GM21529 (cell line): ENCODE measurements around the gene ADCK2.
"Not testable (repeated sequence)": the region's sequence is repeated elsewhere in the genome, so short reads cannot be mapped to it uniquely, and the experiment has no call there.

Source experiments
- ATAC-seq: cut with Tn5 transposase; IDR thresholded peaks from one replicate; pipeline ENCODE4 v1.9.1; 2021; ENCODE audit not compliant: unreplicated experiment

The ADCK2 gene

GRCh38 chr7:140673774-140674155, 1.0 kb downstream of the ADCK2 start:
- ATAC-seq = no peak

- peak; percentile 29 for ATAC-seq
Observed at GRCh38 chr7:140674356-140674800, 1.6 kb downstream of the ADCK2 start.

GRCh38 chr7:140674899-140675701, 2.4 kb downstream of the ADCK2 start:
- no peak for ATAC-seq

DNA sequence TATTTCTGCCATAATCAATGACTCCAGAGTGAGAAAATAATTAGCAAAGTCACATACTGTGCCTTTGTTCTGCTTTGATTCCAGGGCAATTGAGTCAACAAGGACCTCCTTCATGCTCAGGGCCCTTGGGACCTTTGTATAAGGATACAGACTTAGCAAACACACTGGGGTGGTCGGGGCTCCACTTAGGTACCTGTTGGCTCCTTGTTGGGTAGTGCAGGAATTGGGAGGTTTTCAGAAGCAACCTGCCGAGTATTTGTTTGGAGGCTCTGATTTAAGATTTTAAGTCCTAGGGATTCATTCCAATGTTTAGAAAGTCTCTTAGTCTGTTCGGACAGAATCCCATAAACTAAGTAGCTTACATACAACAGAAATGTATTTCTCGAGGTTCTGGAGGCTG, 3.0 kb downstream of the ADCK2 start:
- no peak for ATAC-seq

GRCh38 chr7:140676306-140676705, 3.6 kb downstream of the ADCK2 start:
- ATAC-seq = peak; percentile 49

- not testable (repeated sequence) for ATAC-seq
Observed at GRCh38 chr7:140676956-140677355, 4.2 kb downstream of the ADCK2 start.

DNA sequence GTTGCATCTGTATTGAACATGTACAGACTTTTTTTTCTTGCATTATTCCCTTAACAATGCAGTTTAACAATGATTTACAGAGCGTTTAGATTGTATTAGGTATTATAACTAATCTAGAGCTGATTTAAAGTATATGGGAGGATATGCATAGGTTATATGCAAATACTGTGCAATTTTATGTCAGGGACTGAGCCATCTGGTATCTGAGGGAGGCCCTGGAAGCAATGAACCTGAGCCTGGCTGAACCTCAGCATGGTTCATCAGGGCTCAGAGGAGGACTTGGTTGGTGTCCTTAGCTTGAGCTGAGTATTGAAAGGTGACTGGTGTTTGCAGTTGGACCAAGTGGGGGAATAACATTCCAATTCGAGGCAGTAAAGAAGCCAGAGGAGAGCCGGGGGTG, 4.8 kb downstream of the ADCK2 start:
- no peak for ATAC-seq

- no peak for ATAC-seq
Observed at GRCh38 chr7:140678081-140678815, 5.5 kb downstream of the ADCK2 start.

GRCh38 chr7:140678816-140679130, 6.0 kb downstream of the ADCK2 start:
- no peak for ATAC-seq

DNA sequence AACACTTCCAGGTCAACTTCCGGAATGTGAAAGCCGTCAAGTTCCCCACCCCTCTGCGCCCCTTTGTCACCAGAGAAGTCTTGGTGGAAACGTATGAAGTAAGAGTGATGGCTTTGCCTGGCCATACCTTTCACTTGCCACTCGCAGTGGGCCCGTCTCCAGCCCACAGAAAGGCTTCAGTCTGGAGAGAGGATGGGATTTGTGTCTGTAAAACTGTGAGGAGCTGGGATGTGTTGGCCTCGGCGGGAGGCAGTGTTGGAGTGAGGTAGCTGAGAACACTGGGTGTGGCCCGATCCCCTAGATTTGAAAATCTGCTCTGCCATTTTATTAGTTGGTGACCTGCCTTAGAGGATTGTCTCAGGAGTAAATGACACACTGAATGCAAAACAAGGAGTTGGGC, 6.4 kb downstream of the ADCK2 start:
- no peak for ATAC-seq

DNA sequence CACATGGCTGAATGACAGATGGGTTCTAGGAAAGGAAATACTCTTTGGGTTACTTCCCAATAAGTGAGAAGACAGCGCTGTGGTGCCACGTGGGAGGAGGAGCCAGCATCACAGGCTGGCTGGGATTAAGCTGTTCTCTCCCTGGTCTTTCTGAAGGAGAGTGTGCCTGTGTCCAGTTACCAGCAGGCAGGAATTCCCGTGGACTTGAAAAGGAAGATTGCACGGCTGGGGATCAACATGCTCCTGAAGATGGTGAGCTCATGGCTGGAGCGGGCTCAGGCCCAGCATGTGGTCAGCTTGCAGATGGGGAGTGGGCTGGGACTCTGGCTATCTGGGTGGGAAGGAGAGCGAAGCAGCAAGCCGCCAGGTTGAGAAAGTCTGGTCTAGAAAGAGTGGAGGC, 8.1 kb downstream of the ADCK2 start:
- ATAC-seq = no peak

DNA sequence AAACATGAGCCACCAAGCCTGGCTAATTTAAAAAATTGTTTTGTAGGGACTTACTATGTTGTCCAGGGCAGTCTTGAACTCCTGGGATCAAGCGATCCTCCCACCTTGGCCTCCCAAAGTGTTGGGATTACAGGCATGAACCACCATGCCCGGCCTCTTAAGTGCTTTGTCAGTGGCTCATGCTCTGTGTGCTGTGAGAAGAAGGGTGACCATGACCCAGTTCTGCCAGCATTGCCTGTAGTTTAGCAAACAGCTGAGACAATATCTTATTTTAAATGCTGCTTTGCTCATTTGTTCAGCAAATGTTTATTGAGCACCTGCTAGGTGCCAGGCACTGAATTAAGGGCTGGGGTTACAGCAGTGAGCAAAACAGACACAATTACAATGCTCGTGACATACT, 9.0 kb downstream of the ADCK2 start:
- ATAC-seq = no peak

DNA sequence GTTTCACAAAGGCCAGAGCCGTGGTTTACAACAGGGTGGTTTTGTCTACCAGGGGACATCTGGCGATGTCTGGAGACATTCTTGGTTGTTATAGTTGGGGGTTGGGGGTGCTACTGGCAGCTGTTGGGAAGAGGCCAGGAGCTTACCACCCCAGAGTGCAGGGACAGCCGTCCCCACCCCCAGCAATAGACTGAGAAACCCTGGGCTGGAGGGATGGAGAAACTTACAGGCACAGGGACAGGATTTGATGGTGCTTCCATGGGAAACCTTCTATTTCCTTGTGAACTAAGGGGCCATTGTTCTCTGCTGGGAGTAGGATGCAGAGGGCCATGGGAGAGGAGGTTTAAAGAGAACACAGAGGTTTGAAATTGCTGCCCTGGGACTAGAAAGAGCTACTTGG, 10.9 kb downstream of the ADCK2 start:
- ATAC-seq = no peak

- ATAC-seq = no peak
Observed at GRCh38 chr7:140684066-140684950, 11.6 kb downstream of the ADCK2 start.

GRCh38 chr7:140685407-140686087, 12.8 kb downstream of the ADCK2 start:
- ATAC-seq = no peak

DNA sequence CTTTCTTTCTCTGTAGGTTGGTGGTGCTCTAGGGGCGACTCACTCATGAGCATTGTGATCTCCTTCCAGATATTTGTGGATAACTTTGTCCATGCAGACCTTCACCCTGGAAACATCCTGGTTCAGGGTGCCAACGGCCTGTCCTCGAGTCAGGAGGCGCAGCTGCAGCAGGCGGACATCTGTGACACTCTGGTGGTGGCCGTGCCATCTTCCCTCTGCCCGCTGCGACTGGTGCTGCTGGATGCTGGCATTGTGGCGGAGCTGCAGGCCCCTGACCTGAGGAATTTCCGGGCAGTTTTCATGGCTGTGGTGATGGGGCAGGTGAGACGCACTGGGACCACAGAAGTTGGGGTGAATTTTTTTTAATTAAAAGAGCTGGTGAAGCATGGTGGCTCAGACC, 14.2 kb downstream of the ADCK2 start:
- ATAC-seq = no peak

DNA sequence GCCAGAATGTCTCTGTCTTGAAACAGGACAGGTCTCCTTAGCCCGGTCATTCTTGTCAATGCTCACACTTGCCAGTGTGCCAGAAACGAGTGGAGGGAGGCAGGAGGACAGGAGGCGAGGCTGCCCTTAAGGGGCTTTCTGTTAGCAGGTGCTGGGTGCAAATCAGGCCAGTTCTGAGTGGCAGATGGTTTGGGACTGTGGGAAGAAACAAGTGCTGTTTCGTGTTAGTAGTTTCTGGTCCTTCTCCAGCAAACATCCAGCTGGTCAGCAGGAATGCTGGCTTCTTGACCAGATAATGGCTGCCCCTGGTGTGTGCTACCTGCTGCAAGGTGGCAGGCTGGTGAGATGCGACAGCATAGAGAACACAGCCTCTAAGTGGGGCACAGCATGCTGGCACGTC, 15.6 kb downstream of the ADCK2 start:
- no peak for ATAC-seq

DNA sequence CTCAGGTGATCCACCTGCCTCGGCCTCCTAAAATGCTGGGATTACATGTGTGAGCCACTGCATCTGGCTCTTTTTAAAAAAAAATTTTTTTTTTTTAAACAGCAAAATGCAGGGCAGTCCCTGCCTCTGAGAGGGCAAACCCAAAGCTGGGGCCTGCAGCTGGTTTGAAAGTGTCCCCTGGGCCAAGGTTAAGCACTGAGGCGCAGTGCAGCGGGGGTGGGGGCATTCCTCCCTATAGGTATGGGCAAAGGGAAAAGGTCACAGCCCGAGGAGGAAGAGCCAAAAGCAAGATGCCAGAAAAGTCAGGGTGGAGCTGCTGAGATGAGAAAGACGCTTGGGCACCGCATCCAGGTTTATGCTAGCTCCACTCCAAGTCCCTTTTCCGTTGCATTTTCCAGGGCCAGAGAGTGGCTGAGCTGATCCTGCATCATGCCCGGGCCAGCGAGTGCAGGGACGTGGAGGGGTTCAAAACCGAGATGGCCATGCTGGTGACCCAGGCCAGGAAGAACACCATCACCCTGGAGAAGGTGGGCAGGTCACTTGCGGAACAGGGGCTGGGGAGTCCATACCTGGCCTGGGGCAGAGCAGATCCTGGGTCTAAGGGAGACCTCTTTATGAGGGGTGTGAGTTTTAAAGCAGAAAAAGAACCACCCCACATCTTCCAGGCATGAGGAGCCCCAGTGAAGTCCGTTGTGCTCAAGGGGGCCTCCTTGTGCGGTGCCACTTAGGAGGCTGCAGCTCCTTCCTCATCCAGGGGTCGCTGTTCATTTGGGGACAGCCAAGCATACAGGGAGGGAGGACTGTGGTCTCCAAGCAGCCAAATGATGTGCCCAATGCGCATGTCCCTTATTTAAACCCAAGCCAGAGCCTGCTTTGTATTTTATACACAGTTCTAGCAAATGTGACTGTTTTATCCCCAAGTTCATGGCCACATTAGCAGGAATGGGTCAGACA, 16.7 kb downstream of the ADCK2 start:
- no peak for ATAC-seq

- ATAC-seq = no peak
Observed at GRCh38 chr7:140691376-140692045, 18.8 kb downstream of the ADCK2 start.
